LHCN-M2 (cell line): Measurements from ENCODE around the gene VAV1. TPM values are rescaled to one million over a fixed set of nuclear protein-coding genes. Genes with fewer than 3 reads are reported as not detected.
"Not testable (repeated sequence)": the region's sequence is repeated elsewhere in the genome, so short reads cannot be mapped to it uniquely, and the experiment has no call there.

Source experiments
- DNase-seq: peaks from one replicate; pipeline ENCODE4 v3.0.0-alpha.2; 2012; ENCODE audit warnings: low read depth
- total RNA-seq: library from RNA; depleted of rRNA; stranded (reverse); fragments of >200 nt; gene quantifications from 2 replicates; pipeline ENCODE4 v1.2.3, GENCODE V29; 2014

The VAV1 gene
- total RNA-seq, 1 experiment from 2014 or later = not detected

GRCh38 chr19:6813659-6814058 lies 41.2 kb downstream of the VAV1 start:
- no peak for DNase-seq

- DNase-seq = no peak
Measured at GRCh38 chr19:6817179-6817578, 44.7 kb downstream of the VAV1 start.

GRCh38 chr19:6818246-6818645 lies 45.7 kb downstream of the VAV1 start:
- no peak for DNase-seq

GRCh38 chr19:6819323-6819722 lies 46.8 kb downstream of the VAV1 start:
- no peak for DNase-seq

- DNase-seq = no peak
Measured at GRCh38 chr19:6820237-6820636, 47.7 kb downstream of the VAV1 start.

- no peak for DNase-seq
Measured at GRCh38 chr19:6821639-6822310, 49.3 kb downstream of the VAV1 start.

- no peak for DNase-seq
Measured at GRCh38 chr19:6822311-6822670, 49.8 kb downstream of the VAV1 start.

- no peak for DNase-seq
Measured at GRCh38 chr19:6825076-6825774, 52.7 kb downstream of the VAV1 start.

GRCh38 chr19:6826281-6826920 lies 53.9 kb downstream of the VAV1 start:
- DNase-seq = no peak

- DNase-seq = no peak
Measured at GRCh38 chr19:6828306-6828697, 55.8 kb downstream of the VAV1 start.

GRCh38 chr19:6828698-6829633 lies 56.5 kb downstream of the VAV1 start:
- DNase-seq = no peak

GRCh38 chr19:6829829-6830228 lies 57.3 kb downstream of the VAV1 start:
- not testable (repeated sequence) for DNase-seq

GRCh38 chr19:6831084-6831483 lies 58.6 kb downstream of the VAV1 start:
- not testable (repeated sequence) for DNase-seq

- no peak for DNase-seq
Measured at GRCh38 chr19:6832412-6832811, 59.9 kb downstream of the VAV1 start.

GRCh38 chr19:6833166-6833790 lies 60.8 kb downstream of the VAV1 start:
- DNase-seq = no peak

- no peak for DNase-seq
Measured at GRCh38 chr19:6834433-6834832, 61.9 kb downstream of the VAV1 start.

- DNase-seq = no peak
Measured at GRCh38 chr19:6835501-6835900, 63.0 kb downstream of the VAV1 start.

- no peak for DNase-seq
Measured at GRCh38 chr19:6837525-6837924, 65.0 kb downstream of the VAV1 start.

- DNase-seq = no peak
Measured at GRCh38 chr19:6838062-6838655, 65.7 kb downstream of the VAV1 start.

- no peak for DNase-seq
Measured at GRCh38 chr19:6842871-6843607, 70.5 kb downstream of the VAV1 start.
